Stimulated activated CD4-positive, alpha-beta T cell treated with anti-CD3 and anti-CD28 coated beads, Interleukin-1b, Interleukin-23, amount 100 ng/mL, for 24 hours (primary cell): ENCODE results near the gene ZKSCAN5.

Experiments used
- DNase-seq, 4 experiments: peaks; one replicate each; pipeline ENCODE4 v3.0.0-alpha.2; 2020; ENCODE audit warnings: low read depth in 4 of 4, low spot score in 1 of 4

ZKSCAN5 gene

GRCh38 chr7:99504603-99505323 is at the start of gene ZKSCAN5:
Gene ZKSCAN5 (plus strand): TSS chr7:99504662. CDS start chr7:99506045, 1,383 bp downstream.
- peak; percentile 92 to 97 (median 95) for DNase-seq

GRCh38 chr7:99455874-99456273 is 48.6 kb upstream of the ZKSCAN5 start:
- no peak for DNase-seq

GRCh38 chr7:99456288-99456687 is 48.2 kb upstream of the ZKSCAN5 start:
- no peak for DNase-seq

- no peak for DNase-seq
Measured at GRCh38 chr7:99457050-99457649, 47.3 kb upstream of the ZKSCAN5 start.

GRCh38 chr7:99457650-99458493 is 46.6 kb upstream of the ZKSCAN5 start:
- no peak for DNase-seq

- no peak for DNase-seq
Measured at GRCh38 chr7:99459087-99459486, 45.4 kb upstream of the ZKSCAN5 start.

GRCh38 chr7:99460651-99461050 is 43.8 kb upstream of the ZKSCAN5 start:
- no peak for DNase-seq

- DNase-seq: no peak
Measured at GRCh38 chr7:99461221-99461620, 43.2 kb upstream of the ZKSCAN5 start.

- DNase-seq: no peak
Measured at GRCh38 chr7:99465421-99465768, 39.1 kb upstream of the ZKSCAN5 start.

GRCh38 chr7:99468336-99468918 is 36.0 kb upstream of the ZKSCAN5 start:
- DNase-seq: no peak

GRCh38 chr7:99469381-99470065 is 34.9 kb upstream of the ZKSCAN5 start:
- DNase-seq: no peak

- DNase-seq: peak; percentile 91 to 99 (median 94)
Measured at GRCh38 chr7:99472561-99473314, 31.7 kb upstream of the ZKSCAN5 start, which contains the start of gene ZNF789. Gene ZNF789 (plus strand): TSS chr7:99472890. CDS start chr7:99476457, 3,567 bp downstream.

- DNase-seq: no peak
Measured at GRCh38 chr7:99473315-99473596, 31.2 kb upstream of the ZKSCAN5 start.

- DNase-seq: no peak
Measured at GRCh38 chr7:99476107-99476506, 28.4 kb upstream of the ZKSCAN5 start.

- DNase-seq: no peak
Measured at GRCh38 chr7:99478464-99479440, 25.7 kb upstream of the ZKSCAN5 start.

GRCh38 chr7:99485094-99485493 is 19.4 kb upstream of the ZKSCAN5 start:
- no peak for DNase-seq

- DNase-seq: no peak
Measured at GRCh38 chr7:99489235-99489634, 15.2 kb upstream of the ZKSCAN5 start.

GRCh38 chr7:99490878-99491277 is 13.6 kb upstream of the ZKSCAN5 start:
- no peak for DNase-seq

- DNase-seq: no peak
Measured at GRCh38 chr7:99493823-99494222, 10.6 kb upstream of the ZKSCAN5 start.
